ENCODE results near the gene STAT2.

STAT2 gene

DNA sequence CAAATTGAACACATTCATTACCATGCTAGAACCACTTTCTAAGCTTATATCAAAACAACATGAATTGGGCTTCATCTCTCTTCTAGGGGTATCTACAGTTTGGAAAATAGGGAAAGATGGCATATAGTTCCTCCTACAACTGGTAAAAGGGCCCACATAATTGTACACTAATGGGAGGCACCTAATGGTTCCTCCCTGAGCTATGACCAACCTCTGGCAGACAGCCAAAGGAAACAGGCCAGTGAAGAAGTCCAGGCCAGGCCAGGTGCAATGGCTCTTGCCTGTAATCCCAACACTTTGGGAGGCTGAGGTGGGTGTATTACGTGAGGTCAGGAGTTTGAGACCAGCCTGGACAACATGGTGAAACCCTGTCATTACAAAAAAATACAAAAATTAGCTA is 26.0 kb upstream of the STAT2 start:
- no peaks in the 10 kb centered on the region for H3K36me3 ChIP-seq (ENCODE audit: control insufficient read depth, insufficient read depth, low read length)
- H3K9me3 ChIP-seq (ENCODE audit: control insufficient read depth, insufficient read depth, low read depth, low read length) = no peaks in the 10 kb centered on the region
- no peak overlapping the region for H3K9ac ChIP-seq (ENCODE audit: low read length)
- H3K4me3 ChIP-seq (ENCODE audit: low read depth, low read length) = no peak overlapping the region
- no peaks in the 10 kb centered on the region for H3K27me3 ChIP-seq (ENCODE audit: control insufficient read depth, insufficient read depth, low read length)
- no peak overlapping the region for H3K27ac ChIP-seq (ENCODE audit: low read depth, low read length)
- peaks cover 6% of the 10 kb centered on the region; the same call in 1 of the 2 replicates for H3K4me1 ChIP-seq (ENCODE audit: control insufficient read depth, insufficient read depth, low read length)

DNA sequence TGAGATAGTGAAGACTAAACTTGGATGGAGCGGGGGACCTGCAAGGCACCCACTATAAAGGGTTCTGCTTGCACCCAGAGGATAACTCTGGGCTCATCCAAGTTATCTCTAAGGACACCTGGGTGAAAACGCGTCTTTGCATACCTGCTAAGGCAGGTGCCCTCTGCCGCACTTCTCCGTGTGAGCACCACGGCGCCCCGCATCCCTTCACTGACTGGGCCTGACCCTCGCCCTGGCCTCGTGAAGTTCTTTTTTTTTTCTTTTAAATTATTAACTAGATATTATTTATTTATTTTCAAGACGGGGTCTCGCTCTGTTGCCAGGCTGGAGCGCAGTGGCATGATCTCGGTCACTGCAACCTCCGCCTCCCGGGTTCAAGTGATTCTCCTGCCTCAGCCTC is 22.7 kb upstream of the STAT2 start:
- H3K9ac ChIP-seq (ENCODE audit: low read length) = no peak overlapping the region
- no peak overlapping the region for H3K4me3 ChIP-seq (ENCODE audit: low read depth, low read length)
- peaks cover 7% of the 10 kb centered on the region for H3K4me1 ChIP-seq (ENCODE audit: control insufficient read depth, insufficient read depth, low read length)

DNA sequence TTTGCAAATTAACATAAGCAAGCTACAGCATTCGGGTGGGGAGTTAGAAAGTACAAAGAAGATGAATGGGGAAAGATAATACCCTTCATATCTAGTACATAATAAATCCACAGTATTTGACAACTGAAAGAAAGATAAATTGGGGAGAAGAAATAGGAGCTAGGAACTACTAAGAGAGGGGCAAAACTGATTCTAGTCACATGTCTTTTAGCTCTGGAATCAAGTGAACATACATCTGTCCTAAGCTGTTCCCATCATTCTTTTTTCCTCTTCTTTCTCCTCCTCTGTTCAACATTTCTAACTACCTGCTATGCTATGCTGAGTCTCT is 18.0 kb upstream of the STAT2 start:
- Histone ChIP-seq H3K27me3 (ENCODE audit: control insufficient read depth, insufficient read depth, low read length) (no peaks in the 10 kb centered on the region), H3K4me3 (ENCODE audit: low read depth, low read length) (no peak overlapping the region), H3K9ac (ENCODE audit: low read length) (no peak overlapping the region), H3K36me3 (ENCODE audit: control insufficient read depth, insufficient read depth, low read length) (no peaks in the 10 kb centered on the region), H3K4me1 (ENCODE audit: control insufficient read depth, insufficient read depth, low read length) (peaks cover 9% of the 10 kb centered on the region), H3K27ac (ENCODE audit: low read depth, low read length) (no peak overlapping the region), H3K9me3 (ENCODE audit: control insufficient read depth, insufficient read depth, low read depth, low read length) (no peaks in the 10 kb centered on the region)

More for the DNA sequence above, 22.7 kb upstream of the STAT2 start:
- H3K9me3 ChIP-seq (ENCODE audit: control insufficient read depth, insufficient read depth, low read depth, low read length) = no peaks in the 10 kb centered on the region
- H3K27ac ChIP-seq (ENCODE audit: low read depth, low read length) = no peak overlapping the region
- H3K27me3 ChIP-seq (ENCODE audit: control insufficient read depth, insufficient read depth, low read length) = no peaks in the 10 kb centered on the region
- no peaks in the 10 kb centered on the region for H3K36me3 ChIP-seq (ENCODE audit: control insufficient read depth, insufficient read depth, low read length)

DNA sequence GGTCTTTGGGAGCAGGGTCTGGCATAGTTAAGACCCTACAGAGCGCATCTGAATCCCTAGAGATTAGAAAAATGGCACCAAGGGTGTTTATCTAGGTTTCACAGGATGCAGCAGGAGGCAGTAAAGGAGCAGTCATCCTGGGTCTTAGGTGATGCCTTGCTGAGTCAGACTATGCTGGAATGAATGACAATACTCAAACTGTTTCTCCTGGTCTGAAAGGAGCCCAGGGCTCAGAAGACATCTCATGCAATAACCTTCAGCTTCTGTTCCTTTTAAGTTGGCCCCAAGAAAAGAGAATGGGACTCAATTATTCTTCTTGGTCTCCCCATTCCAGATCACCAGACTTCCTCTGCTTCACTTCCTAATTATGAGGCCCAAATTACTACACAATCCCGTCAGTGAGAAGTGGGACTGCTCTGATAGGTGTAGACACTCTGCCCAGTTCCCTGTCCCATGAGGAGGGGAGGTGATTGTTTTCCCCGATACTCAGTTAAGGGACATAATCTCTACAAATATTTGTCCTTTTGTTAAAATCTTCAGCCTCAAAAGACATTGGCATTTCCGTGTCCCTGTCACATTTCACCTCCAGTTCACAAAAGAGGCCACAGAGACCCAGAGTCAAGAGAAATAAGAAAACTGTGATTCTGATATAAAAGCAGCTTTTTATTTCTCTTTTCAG is 17.5 kb upstream of the STAT2 start:
- H3K9me3 ChIP-seq (ENCODE audit: control insufficient read depth, insufficient read depth, low read depth, low read length) = no peaks in the 10 kb centered on the region
- H3K27ac ChIP-seq (ENCODE audit: low read depth, low read length) = no peak overlapping the region
- no peak overlapping the region for H3K4me3 ChIP-seq (ENCODE audit: low read depth, low read length)
- H3K36me3 ChIP-seq (ENCODE audit: control insufficient read depth, insufficient read depth, low read length) = no peaks in the 10 kb centered on the region
- H3K27me3 ChIP-seq (ENCODE audit: control insufficient read depth, insufficient read depth, low read length) = no peaks in the 10 kb centered on the region
- peak overlapping the region; percentile 25 for H3K9ac ChIP-seq (ENCODE audit: low read length)
- peaks cover 9% of the 10 kb centered on the region for H3K4me1 ChIP-seq (ENCODE audit: control insufficient read depth, insufficient read depth, low read length)

DNA sequence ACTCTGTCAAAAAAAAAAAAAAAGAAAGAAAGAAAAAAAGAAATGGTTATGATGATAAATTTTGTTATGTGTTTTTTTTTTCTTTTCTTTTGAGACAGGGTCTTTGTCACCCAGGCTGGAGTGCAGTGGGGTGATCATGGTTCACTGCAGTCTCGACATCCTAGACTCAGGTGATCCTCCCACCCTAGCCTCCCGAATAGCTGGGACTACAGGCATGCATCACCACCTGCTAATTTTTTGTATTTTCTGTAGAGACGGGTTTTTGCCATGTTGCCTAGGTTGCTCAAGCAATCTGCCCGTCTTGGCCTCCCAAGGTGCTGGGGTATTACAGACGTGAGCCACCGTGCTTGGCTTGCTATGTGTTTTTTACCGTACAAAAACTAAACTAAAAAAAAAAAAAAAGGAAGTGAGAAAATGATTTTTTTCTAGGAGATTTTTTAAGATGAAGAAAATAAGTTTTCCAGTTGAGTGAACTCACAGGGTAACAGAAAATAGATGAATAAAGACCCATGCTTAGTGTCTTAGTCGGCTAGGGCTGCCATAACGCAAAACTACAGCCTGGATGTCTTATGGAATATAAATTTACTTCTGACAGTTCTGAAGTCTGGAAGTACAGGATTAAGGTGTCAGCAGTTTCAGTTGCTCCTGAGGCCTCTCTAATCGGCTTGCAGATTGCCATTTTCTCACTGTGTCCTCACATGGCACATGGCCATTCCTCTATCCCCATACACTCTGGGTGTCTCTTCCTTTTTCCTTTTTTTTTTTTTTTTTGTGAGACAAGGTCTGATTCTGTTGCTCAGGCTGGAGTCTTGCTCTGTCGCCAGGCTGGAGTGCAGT is 15.9 kb upstream of the STAT2 start:
- no peak overlapping the region for H3K27ac ChIP-seq (ENCODE audit: low read depth, low read length)

DNA sequence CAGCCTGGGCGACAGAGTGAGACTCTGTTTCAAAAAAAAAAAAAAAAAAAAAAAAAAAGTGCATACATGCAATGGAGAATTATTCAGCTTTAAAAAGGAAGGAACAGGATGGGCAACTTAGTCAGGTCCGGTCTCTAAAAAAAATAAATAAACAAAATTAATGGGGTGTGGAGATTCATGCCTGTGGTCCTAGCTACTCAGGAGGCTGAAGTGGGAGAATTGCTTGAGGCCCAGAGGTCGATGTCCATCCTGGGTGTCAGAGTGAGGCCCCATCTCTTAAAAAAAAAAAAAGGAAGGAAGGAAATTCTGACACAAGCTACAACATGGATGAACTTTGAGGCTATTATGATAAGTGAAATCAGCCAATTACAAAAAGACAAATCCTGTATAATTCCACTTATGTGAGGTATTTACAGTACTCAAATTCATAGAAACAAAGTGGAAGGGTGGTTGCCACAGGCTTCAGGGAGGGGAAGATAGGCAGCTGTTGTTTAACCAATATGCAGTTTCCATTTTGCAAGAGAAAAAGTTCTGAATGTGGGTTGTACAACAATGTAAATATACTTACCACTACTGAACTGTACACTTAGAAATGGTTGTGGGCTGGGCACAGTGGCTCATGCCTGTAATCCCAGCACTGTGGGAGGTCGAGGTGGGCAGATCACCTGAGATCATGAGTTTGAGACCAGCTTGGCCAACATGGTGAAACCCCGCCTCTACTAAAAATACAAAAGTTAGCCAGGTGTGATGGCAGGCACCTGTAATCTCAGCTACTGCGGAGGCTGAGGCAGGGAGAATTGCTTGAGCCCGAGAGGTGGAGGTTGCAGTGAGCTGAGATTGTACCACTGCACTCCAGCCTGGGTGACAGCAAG is 15.1 kb upstream of the STAT2 start:
- Histone ChIP-seq H3K9ac (ENCODE audit: low read length) (no peak overlapping the region), H3K36me3 (ENCODE audit: control insufficient read depth, insufficient read depth, low read length) (no peaks in the 10 kb centered on the region), H3K4me1 (ENCODE audit: control insufficient read depth, insufficient read depth, low read length) (peaks cover 9% of the 10 kb centered on the region), H3K27ac (ENCODE audit: low read depth, low read length) (no peak overlapping the region), H3K4me3 (ENCODE audit: low read depth, low read length) (no peak overlapping the region), H3K27me3 (ENCODE audit: control insufficient read depth, insufficient read depth, low read length) (no peaks in the 10 kb centered on the region), H3K9me3 (ENCODE audit: control insufficient read depth, insufficient read depth, low read depth, low read length) (no peaks in the 10 kb centered on the region)

More for the DNA sequence above, 15.9 kb upstream of the STAT2 start:
- peaks cover 9% of the 10 kb centered on the region for H3K4me1 ChIP-seq (ENCODE audit: control insufficient read depth, insufficient read depth, low read length)
- H3K9me3 ChIP-seq (ENCODE audit: control insufficient read depth, insufficient read depth, low read depth, low read length) = no peaks in the 10 kb centered on the region
- H3K36me3 ChIP-seq (ENCODE audit: control insufficient read depth, insufficient read depth, low read length) = no peaks in the 10 kb centered on the region
- H3K4me3 ChIP-seq (ENCODE audit: low read depth, low read length) = no peak overlapping the region
- H3K9ac ChIP-seq (ENCODE audit: low read length) = no peak overlapping the region
- no peaks in the 10 kb centered on the region for H3K27me3 ChIP-seq (ENCODE audit: control insufficient read depth, insufficient read depth, low read length)

DNA sequence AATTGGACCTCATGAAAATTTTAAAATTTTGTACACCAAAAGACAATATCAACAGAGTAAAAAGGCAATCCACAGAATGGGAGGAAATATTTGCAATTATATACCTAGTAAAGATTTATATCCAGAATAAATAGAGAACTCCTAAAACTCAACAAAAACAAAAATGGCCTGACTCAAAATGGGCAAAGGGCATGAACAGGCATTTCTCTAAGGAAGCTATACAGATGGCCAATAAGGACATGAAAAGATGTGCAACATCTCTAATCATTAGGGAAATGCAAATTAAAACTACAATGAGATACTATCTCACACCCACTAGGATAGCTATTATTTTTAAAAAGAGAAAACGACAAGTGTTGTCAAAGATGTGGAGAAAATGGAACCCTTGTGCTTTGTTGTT is 13.6 kb upstream of the STAT2 start:
- Histone ChIP-seq H3K9ac (ENCODE audit: low read length) (no peak overlapping the region), H3K4me1 (ENCODE audit: control insufficient read depth, insufficient read depth, low read length) (peaks cover 9% of the 10 kb centered on the region), H3K9me3 (ENCODE audit: control insufficient read depth, insufficient read depth, low read depth, low read length) (no peaks in the 10 kb centered on the region), H3K36me3 (ENCODE audit: control insufficient read depth, insufficient read depth, low read length) (no peaks in the 10 kb centered on the region), H3K27me3 (ENCODE audit: control insufficient read depth, insufficient read depth, low read length) (no peaks in the 10 kb centered on the region), H3K4me3 (ENCODE audit: low read depth, low read length) (no peak overlapping the region), H3K27ac (ENCODE audit: low read depth, low read length) (no peak overlapping the region)

DNA sequence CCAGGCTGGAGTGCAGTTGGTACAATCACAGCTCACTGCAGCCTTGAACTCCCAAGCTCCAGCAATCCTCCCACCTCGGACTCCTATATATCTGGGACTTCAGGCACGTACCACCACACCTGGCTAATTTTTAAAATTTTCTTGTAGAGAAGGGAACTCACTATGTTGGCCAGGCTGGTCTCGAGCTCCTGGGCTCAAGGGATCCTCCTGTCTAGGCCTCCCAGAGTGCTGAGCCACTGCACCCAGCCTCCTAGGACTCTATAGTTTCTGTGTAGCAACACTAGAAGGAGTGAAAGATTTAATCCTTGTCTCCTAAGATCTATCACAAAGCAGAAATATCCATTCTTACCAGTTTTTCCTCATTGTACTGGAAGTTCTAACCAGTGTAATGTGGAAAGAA is 7.0 kb upstream of the STAT2 start:
- Histone ChIP-seq H3K4me3 (ENCODE audit: low read depth, low read length) (no peak overlapping the region), H3K27ac (ENCODE audit: low read depth, low read length) (no peak overlapping the region), H3K4me1 (ENCODE audit: control insufficient read depth, insufficient read depth, low read length) (no peaks in the 10 kb centered on the region)

DNA sequence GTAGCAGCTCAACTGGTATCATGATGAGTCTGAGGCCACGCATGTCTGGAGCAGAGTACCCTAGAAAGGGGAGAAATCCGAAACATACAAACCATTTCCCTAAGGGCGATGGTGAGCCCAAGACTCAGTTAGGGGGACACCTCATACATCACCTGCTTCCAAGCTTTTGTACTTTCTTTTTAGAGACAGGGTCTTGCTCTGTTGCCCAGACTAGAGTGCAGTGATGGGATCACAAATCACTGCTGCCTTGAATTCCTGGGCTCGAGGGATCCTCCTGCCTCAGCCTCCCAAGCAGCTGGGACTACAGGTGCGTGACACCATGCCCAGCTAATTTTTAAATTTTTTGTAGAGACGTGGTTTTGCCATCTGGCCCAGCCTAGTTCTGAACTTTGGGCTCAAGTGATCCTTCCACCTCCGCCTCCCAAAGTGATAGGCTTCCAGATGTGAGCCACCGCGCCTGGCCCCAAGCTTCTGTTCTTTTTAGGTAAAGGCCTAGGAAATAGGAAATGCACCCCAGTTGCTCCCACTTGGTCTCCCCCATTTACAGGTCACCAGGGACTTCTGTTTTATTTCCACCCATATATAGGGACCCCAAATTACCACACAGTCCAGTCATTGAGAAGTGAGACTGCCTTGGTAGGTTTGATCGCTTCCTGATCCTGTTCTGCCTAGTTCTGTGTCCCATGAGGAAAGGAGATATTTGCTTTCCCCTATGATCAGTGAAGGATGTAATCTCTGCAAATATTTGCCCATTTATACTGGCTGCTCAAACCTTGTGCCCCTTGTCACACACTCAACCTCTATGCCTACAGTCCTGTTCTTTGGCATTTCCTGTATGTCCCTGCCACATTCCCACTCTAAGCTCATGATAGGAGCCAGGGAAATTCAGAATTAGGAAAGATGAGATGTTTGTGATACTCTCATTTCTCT is 2.5 kb upstream of the STAT2 start, which contains the start of gene APOF:
APOF (minus strand) TSS at position 728 of the 930 bp plus-strand sequence; CDS start at position 616, 112 bp downstream.
- Histone ChIP-seq H3K4me3 (ENCODE audit: low read depth, low read length) (no peak within 1 kb of the TSS), H3K36me3 (ENCODE audit: control insufficient read depth, insufficient read depth, low read length) (no peaks in the 10 kb centered on the region), H3K27me3 (ENCODE audit: control insufficient read depth, insufficient read depth, low read length) (no peaks in the 10 kb centered on the region; the same call in 1 of the 2 replicates), H3K4me1 (ENCODE audit: control insufficient read depth, insufficient read depth, low read length) (no peaks in the 10 kb centered on the region), H3K9me3 (ENCODE audit: control insufficient read depth, insufficient read depth, low read depth, low read length) (no peaks in the 10 kb centered on the region), H3K27ac (ENCODE audit: low read depth, low read length) (no peak within 1 kb of the TSS), H3K9ac (ENCODE audit: low read length) (no peak within 1 kb of the TSS)

More for the DNA sequence above, 7.0 kb upstream of the STAT2 start:
- no peaks in the 10 kb centered on the region for H3K9me3 ChIP-seq (ENCODE audit: control insufficient read depth, insufficient read depth, low read depth, low read length)
- no peak overlapping the region for H3K9ac ChIP-seq (ENCODE audit: low read length)
- H3K27me3 ChIP-seq (ENCODE audit: control insufficient read depth, insufficient read depth, low read length) = no peaks in the 10 kb centered on the region; the same call in 1 of the 2 replicates
- H3K36me3 ChIP-seq (ENCODE audit: control insufficient read depth, insufficient read depth, low read length) = no peaks in the 10 kb centered on the region

DNA sequence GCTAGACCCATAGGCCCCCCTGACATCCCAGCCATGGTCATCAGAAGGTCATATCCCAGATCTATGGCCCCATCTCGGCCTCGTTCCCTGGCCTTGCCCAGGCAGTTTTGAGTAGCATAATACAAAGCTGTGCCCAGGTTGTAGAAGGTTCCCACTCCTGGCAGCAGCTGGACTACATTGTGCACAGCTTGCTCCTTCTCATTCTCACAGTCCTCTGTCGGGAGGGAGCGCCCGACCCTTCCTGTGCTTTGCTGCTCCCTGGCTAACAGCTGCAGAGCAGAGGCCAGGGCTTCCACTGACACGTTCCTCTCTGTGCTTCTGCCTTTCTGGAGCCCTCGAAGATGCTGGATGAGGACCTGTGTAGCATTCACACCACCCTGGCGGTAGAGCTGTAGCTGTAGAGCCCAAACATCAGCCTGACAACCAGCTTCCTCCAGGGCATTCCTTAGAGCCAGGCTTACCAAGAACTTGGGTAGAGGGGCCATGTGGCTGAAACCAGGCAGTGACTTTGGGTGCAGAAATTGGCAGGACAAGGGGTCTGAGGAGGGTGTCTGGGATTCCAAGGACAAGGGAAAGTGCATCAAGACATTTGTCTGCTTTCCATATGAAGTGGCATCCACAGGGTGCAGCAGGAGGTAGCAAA is 1.7 kb upstream of the STAT2 start:
- Histone ChIP-seq H3K4me3 (ENCODE audit: low read depth, low read length) (peak overlapping the region; percentile 80; the same call in 1 of the 2 replicates), H3K4me1 (ENCODE audit: control insufficient read depth, insufficient read depth, low read length) (no peaks in the 10 kb centered on the region), H3K36me3 (ENCODE audit: control insufficient read depth, insufficient read depth, low read length) (no peaks in the 10 kb centered on the region), H3K9ac (ENCODE audit: low read length) (no peak overlapping the region), H3K9me3 (ENCODE audit: control insufficient read depth, insufficient read depth, low read depth, low read length) (no peaks in the 10 kb centered on the region), H3K27ac (ENCODE audit: low read depth, low read length) (no peak overlapping the region), H3K27me3 (ENCODE audit: control insufficient read depth, insufficient read depth, low read length) (no peaks in the 10 kb centered on the region; the same call in 1 of the 2 replicates)

Measured in HUES6 (cell line).